IMR-90 (cell line): Measurements from ENCODE around the gene ATXN7L3. TPM values are rescaled to one million over a fixed set of nuclear protein-coding genes. Genes with fewer than 3 reads are reported as not detected.
A peak's percentile ranks its signal among the peaks of the same experiment; 100 is the strongest.

Experiments used
- ATAC-seq: fragments of 200-7000 bp; cut with Tn5 transposase; 2 replicates; pipeline ENCODE4 v1.9.1; 2020; ENCODE audit warnings: low read depth, mild to moderate bottlenecking, moderate library complexity
- BruUV-seq: library from RNA; stranded (reverse); fragments of 400-500 nt; replicated peaks from 2 replicates; lab custom pipeline; 2021; lab: Mats Ljungman, UMichigan
- CTCF ChIA-PET: fragments of 300-600 bp; formaldehyde crosslinking; extraction: SDS; loops from one replicate; lab custom pipeline; 2021; ENCODE audit warnings: antibody characterized with exemption; lab: Yijun Ruan, JAX
- POLR2A ChIA-PET: fragments of 300-600 bp; sonication (Branson Sonifier 250); formaldehyde crosslinking; loops from one replicate; lab custom pipeline; 2022; ENCODE audit warnings: antibody characterized with exemption; ENCODE audit not compliant: unreplicated experiment; lab: Charles Lee
- DNase-seq: peaks from one replicate; pipeline ENCODE4 v3.0.0; 2013
- H2AFZ ChIP-seq: replicated peaks from 2 replicates; pipeline ENCODE3; 2013; ENCODE audit warnings: low read length, mild to moderate bottlenecking; ENCODE audit not compliant: poor library complexity
- H2AK5ac ChIP-seq: 2 replicates; pipeline ENCODE4 v1.6.1; 2013; ENCODE audit warnings: low read depth, low read length, inconsistent platforms
- H2AK9ac ChIP-seq: replicated peaks from 2 replicates; pipeline ENCODE3; 2013; ENCODE audit warnings: mild to moderate bottlenecking, low read depth, low read length, moderate library complexity; ENCODE audit not compliant: poor library complexity
- H2BK120ac ChIP-seq: 2 replicates; pipeline ENCODE4 v1.6.1; 2013; ENCODE audit warnings: low read depth, low read length, inconsistent platforms
- H2BK15ac ChIP-seq: 3 replicates; pipeline ENCODE4 v1.6.1; 2013; ENCODE audit warnings: low read depth, low read length, inconsistent platforms
- H2BK20ac ChIP-seq: 2 replicates; pipeline ENCODE4 v1.6.1; 2013; ENCODE audit warnings: low read depth, mild to moderate bottlenecking, inconsistent platforms, low read length, moderate library complexity
- H2BK5ac ChIP-seq: 2 replicates; pipeline ENCODE4 v1.6.1; 2013; ENCODE audit warnings: mild to moderate bottlenecking, low read depth, low read length, inconsistent platforms; ENCODE audit not compliant: poor library complexity, severe bottlenecking
- H3K14ac ChIP-seq: replicated peaks from 2 replicates; pipeline ENCODE4 v1.6.1; 2013; ENCODE audit warnings: low read depth, low read length, inconsistent platforms
- H3K18ac ChIP-seq: 2 replicates; pipeline ENCODE4 v1.6.1; 2013; ENCODE audit warnings: low read depth, low read length, control low read depth
- H3K23ac ChIP-seq: 2 replicates; pipeline ENCODE4 v1.6.1; 2013; ENCODE audit warnings: low read depth, low read length, inconsistent platforms
- H3K27ac ChIP-seq: 2 replicates; pipeline ENCODE4 v1.5.1; 2013; ENCODE audit warnings: mild to moderate bottlenecking, control low read depth, low read length; ENCODE audit not compliant: insufficient read depth
- H3K27me3 ChIP-seq: 2 replicates; pipeline ENCODE4 v1.6.1; 2013; ENCODE audit warnings: low read length; ENCODE audit not compliant: control insufficient read depth, insufficient read depth
- H3K36me3 ChIP-seq: 2 replicates; pipeline ENCODE4 v1.6.1; 2013; ENCODE audit warnings: low read length, mixed read lengths; ENCODE audit not compliant: control insufficient read depth, insufficient read depth
- H3K4ac ChIP-seq: 2 replicates; pipeline ENCODE4 v1.6.1; 2013; ENCODE audit warnings: low read depth, low read length, inconsistent platforms
- H3K4me1 ChIP-seq: 2 replicates; pipeline ENCODE4 v1.6.1; 2013; ENCODE audit warnings: low read length, mixed read lengths; ENCODE audit not compliant: control insufficient read depth, insufficient read depth
- H3K4me2 ChIP-seq: 2 replicates; pipeline ENCODE4 v1.6.1; 2013; ENCODE audit warnings: low read depth, mild to moderate bottlenecking, control low read depth, low read length, moderate library complexity
- H3K4me3 ChIP-seq: 2 replicates; pipeline ENCODE4 v1.5.1; 2013; ENCODE audit warnings: low read depth, mild to moderate bottlenecking, control low read depth, low read length, moderate library complexity; ENCODE audit not compliant: insufficient read depth
- H3K56ac ChIP-seq: 2 replicates; pipeline ENCODE4 v1.6.1; 2013; ENCODE audit warnings: low read length, inconsistent platforms; ENCODE audit not compliant: insufficient read depth; ENCODE audit errors: extremely low read depth
- H3K79me1 ChIP-seq, 2 experiments: 2 replicates each; pipeline ENCODE4 v1.6.1; 2013; ENCODE audit warnings: low read length in 2 of 2, inconsistent platforms in 1 of 2, low read depth in 1 of 2
- H3K9ac ChIP-seq: 2 replicates; pipeline ENCODE4 v1.6.1; 2013; ENCODE audit warnings: low read depth, low read length, control low read depth
- H3K9me1 ChIP-seq: 2 replicates; pipeline ENCODE4 v1.6.1; 2013; ENCODE audit warnings: low read length, inconsistent platforms; ENCODE audit not compliant: insufficient read depth
- H3K9me3 ChIP-seq: 2 replicates; pipeline ENCODE4 v1.6.1; 2013; ENCODE audit warnings: low read length; ENCODE audit not compliant: control insufficient read depth, insufficient read depth
- H4K20me1 ChIP-seq: 2 replicates; pipeline ENCODE4 v1.6.1; 2013; ENCODE audit warnings: low read length, inconsistent platforms; ENCODE audit not compliant: insufficient read depth
- H4K5ac ChIP-seq: 2 replicates; pipeline ENCODE4 v1.6.1; 2013; ENCODE audit warnings: mild to moderate bottlenecking, low read depth, low read length, control low read depth
- H4K8ac ChIP-seq, 2 experiments: 2 replicates each; pipeline ENCODE4 v1.6.1; 2013; ENCODE audit warnings: low read depth in 2 of 2, low read length in 2 of 2, control low read depth in 1 of 2, inconsistent platforms in 1 of 2
- H4K91ac ChIP-seq: 2 replicates; pipeline ENCODE4 v1.6.1; 2013; ENCODE audit warnings: low read depth, low read length, inconsistent platforms; ENCODE audit not compliant: insufficient read depth
- MAZ ChIP-seq: IDR thresholded peaks from 2 replicates; pipeline ENCODE4 v1.6.1; 2012; ENCODE audit warnings: low read depth, mild to moderate bottlenecking, low read length, improper control_type of control experiment, moderate library complexity, borderline replicate concordance
- WGBS, 2 experiments: methylation state at CpG; one replicate each; pipeline versions ENCODE4 v1.1.5 to v1.1.7; 2013; ENCODE audit warnings: missing lambda C conversion rate in 2 of 2; ENCODE audit not compliant: insufficient read length in 1 of 2; ENCODE audit errors: extremely low coverage in 2 of 2; 5-methylcytosine and 5-hydroxymethylcytosine counted together
- dilution Hi-C: fragments of 300-500 bp; cut with HindIII; formaldehyde crosslinking; loops from one replicate; pipeline ENCODE4 v1.14.3; 2018; ENCODE audit warnings: low sequenced_read_pairs; ENCODE audit not compliant: unreplicated experiment
- in situ Hi-C: fragments of 300-500 bp; cut with MboI; formaldehyde crosslinking; loops from 3 replicates; pipeline ENCODE4 v1.14.3; 2019; ENCODE audit warnings: low sequenced_read_pairs, inconsistent platforms, mixed read lengths
- intact Hi-C: fragments of 100-400 bp; cut with micrococcal nuclease; formaldehyde crosslinking; loops from 2 replicates; pipeline ENCODE4 v1.10.0; 2022
- polyA plus RNA-seq, 3 experiments: library from polyadenylated mRNA; depleted of rRNA; stranded (reverse); fragments of >200 nt; gene quantifications; 2 replicates each; pipeline ENCODE4 v1.2.3, GENCODE V29; 2012; ENCODE audit warnings: low replicate concordance in 1 of 3
- total RNA-seq: library from RNA; depleted of rRNA; stranded (reverse); fragments of >200 nt; gene quantifications from 2 replicates; pipeline ENCODE4 v1.2.3, GENCODE V29; 2012
- TF ChIP-seq, protein P1 (sequence below): conservative IDR thresholded peaks from 2 replicates; pipeline ENCODE4 v1.5.1; 2012; ENCODE audit warnings: mild to moderate bottlenecking, low read depth, low read length, improper control_type of control experiment

The ATXN7L3 gene
- total and polyA plus RNA-seq, 2 of the 4 experiments (the other 2 are of a cell fraction) = 17.2 to 40.9 TPM

DNA sequence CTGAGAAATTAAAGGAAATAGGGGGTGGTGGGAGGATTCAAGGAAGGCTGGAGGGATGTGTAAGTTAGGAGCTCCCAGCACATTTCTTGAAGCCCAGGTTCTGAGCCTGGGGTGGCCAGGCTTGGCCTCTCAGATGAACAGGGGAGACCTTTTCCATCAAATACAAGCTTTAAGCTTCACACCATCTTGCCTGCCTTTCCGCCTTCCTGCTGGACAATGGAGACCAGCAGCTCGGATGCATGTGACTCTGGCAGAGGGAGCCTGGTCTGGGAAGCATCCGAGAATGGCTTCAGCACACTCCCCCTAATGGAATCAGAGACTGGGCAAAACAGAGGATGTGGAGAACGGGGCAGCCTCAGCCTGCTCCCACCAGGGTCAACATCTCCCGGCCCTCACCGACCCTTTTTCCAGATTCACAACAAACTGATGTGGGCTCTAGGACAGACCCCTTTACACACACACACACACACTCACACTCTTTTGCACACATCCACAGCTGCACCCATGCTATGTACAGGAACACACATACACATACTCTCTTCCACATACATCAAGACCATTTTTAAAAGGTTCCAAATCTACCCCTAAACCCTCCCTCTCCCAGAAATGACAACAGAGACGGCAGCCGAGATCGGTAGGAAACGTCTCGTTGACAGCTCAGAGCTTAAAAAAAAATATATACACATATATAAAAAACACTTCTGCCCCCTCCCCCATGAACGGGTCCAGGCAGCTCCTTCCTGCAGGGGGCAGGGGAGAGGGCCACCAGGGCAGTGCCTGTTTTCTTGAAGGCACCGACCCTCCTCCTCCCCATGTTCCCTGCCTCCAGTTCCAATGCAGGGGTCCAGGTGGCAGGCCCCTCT lies 6.5 kb upstream of the ATXN7L3 start:
- POLR2A ChIA-PET = interaction anchor here (0.6 kb wide), 1 partner anchor 838 kb away, joined by 3 read pairs; no protein-coding TSS in a partner anchor
- Histone ChIP-seq H2BK120ac (no peak overlapping the region), H3K9me3 (no peaks in the 10 kb centered on the region), H3K27me3 (no peaks in the 10 kb centered on the region), H4K5ac (no peak overlapping the region), H4K20me1 (peaks cover 21% of the 10 kb centered on the region; the same call in 1 of the 2 replicates), H3K56ac (no peak overlapping the region), H2BK15ac (no peak overlapping the region), H3K14ac (no peak overlapping the region), H2BK20ac (no peak overlapping the region), H4K91ac (no peak overlapping the region), H3K4me1 (peaks cover 22% of the 10 kb centered on the region), H3K4me2 (no peak overlapping the region), H3K9me1 (peaks cover 26% of the 10 kb centered on the region), H2AK9ac (no peak overlapping the region), H3K27ac (no peak overlapping the region), H2BK5ac (no peak overlapping the region), H3K4ac (no peak overlapping the region), H3K23ac (no peak overlapping the region), H3K18ac (no peak overlapping the region), H2AK5ac (no peak overlapping the region), H2AFZ (no peak overlapping the region), H3K79me1 (peaks cover 11 to 48% of the 10 kb centered on the region in 2 experiments; a peak in 3 of 4 replicates), H3K36me3 (peaks cover 36% of the 10 kb centered on the region), H3K9ac (no peak overlapping the region), H3K4me3 (no peak overlapping the region), H4K8ac (no peak overlapping the region)
- no TSS peak for BruUV-seq
- intact Hi-C loops (no loop called here), dilution Hi-C loops (no loop called here), in situ Hi-C loops (loop anchor here (25.0 kb wide), 2 partner anchors 306 to 431 kb away; partner anchors contain the start of gene GPATCH8)
- ATAC-seq = no peak
- 64% methylated on average over 5 of the region's 13 CpGs; no CpG with 5 or more reads in 1 of the 2 experiments for WGBS, 2 experiments
- TF ChIP-seq MAZ = no peak
- TF ChIP-seq, protein P1, sequence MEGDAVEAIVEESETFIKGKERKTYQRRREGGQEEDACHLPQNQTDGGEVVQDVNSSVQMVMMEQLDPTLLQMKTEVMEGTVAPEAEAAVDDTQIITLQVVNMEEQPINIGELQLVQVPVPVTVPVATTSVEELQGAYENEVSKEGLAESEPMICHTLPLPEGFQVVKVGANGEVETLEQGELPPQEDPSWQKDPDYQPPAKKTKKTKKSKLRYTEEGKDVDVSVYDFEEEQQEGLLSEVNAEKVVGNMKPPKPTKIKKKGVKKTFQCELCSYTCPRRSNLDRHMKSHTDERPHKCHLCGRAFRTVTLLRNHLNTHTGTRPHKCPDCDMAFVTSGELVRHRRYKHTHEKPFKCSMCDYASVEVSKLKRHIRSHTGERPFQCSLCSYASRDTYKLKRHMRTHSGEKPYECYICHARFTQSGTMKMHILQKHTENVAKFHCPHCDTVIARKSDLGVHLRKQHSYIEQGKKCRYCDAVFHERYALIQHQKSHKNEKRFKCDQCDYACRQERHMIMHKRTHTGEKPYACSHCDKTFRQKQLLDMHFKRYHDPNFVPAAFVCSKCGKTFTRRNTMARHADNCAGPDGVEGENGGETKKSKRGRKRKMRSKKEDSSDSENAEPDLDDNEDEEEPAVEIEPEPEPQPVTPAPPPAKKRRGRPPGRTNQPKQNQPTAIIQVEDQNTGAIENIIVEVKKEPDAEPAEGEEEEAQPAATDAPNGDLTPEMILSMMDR = peak; percentile 28; the same call in 1 of the 2 replicates
- no peak for DNase-seq
- CTCF ChIA-PET = interaction anchor here (0.7 kb wide), 1 partner anchor 132 kb away, joined by 3 read pairs; no protein-coding TSS in a partner anchor
